Amniotic epithelial cell (primary cell): Measurements from ENCODE around the gene CSRP2.

Experiments used
- DNase-seq: peaks from one replicate; pipeline ENCODE4 v3.0.0-alpha.2; 2010; ENCODE audit warnings: low read depth

CSRP2 gene

DNA sequence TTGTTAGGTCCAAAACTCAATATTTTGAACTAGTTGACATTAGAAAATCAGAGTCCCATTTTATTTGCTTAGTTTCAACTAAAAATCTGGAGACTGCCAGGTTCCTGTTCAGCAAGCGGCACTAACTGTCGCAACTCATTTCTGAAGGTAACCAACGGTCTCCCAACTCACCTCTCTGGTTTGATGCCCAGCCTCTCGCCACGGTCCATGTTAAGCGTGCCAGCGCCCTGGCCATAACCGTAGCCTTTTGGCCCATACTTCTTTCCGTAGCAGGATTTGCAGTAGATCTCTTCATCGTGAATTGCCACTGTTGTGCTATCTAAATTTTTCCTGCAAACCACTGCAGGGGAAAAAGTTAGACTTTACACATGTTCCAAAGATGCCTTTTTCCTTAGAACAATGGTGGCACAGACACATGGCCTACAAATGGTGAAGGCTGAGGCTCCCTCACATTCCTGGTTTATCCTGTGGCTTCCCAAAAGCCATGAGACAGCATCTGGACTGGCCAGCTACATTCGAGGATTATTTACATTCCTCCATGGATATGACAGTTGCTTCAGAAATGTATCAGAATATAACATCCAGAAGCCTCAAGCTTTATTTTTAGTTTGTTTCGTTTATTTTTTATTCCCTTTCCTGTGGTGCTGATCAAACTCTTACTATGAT, 15.7 kb downstream of the CSRP2 start:
- DNase-seq = peak; percentile 82

DNA sequence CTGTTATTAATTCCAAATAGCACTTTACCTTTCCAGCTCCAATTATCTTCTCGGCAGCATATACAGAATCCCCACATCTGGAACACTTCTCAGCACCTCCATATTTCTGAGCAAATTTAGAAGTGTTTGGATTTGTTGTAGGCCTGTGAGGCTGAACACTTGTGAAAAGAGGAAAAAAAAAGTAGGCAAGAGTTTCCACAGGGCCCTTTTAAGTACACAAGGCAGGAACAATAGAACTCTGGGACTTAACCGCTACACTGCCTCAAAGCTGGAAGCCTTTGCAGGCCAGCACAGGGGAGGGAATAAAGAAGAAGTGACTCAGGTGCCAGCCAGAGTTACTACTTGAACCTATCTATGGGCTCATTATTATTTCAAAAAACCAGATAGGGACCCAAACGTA, 18.6 kb downstream of the CSRP2 start:
- no peak for DNase-seq

DNA sequence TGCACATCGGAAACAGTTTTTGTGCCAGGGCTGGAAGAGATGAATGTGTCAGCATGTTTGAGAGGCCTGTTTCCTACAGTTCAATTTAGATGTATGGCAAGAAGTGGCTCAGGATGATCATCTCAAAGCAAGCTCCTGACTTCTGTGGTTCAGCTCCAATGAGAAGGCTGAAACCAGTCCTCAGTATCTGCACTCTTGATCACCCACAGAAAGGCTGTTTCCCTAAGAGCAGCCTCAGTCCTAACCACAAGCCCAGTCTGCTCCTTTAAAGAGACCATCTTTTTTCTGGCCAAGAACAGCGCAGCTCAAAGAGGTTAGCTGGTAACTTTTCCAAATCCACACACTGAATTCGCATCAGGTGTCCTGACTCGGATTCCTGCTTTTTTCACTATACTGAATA, 19.2 kb downstream of the CSRP2 start:
- DNase-seq = no peak

DNA sequence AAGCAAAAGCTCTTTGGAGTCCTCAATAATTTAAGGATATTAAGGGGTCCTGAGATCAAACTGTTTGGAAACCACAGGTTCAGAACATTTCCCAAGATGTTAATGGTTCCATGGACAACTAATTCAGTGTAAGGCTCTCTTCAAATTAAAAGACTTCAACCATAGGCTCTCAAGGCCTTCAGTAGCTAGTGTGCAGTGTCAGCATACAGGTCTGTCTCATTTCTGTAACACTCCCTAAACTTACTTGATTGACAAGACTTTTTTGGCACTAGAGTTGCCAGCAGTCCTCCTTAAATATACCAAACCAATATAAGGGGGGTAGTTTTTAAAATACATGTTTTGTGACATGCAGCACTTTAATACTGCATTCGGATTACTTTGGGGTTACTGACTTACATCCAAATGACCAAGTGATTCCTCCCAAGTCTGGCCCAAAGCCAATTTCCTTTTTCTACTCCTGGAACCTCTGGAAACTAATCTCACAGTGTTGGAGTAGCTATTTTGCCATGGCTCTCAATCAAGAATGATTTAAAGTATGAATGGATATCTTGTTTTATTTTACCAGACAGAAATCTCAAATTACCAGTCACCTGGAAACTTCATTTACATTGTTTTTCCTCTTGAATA, 22.7 kb downstream of the CSRP2 start:
- DNase-seq = no peak

DNA sequence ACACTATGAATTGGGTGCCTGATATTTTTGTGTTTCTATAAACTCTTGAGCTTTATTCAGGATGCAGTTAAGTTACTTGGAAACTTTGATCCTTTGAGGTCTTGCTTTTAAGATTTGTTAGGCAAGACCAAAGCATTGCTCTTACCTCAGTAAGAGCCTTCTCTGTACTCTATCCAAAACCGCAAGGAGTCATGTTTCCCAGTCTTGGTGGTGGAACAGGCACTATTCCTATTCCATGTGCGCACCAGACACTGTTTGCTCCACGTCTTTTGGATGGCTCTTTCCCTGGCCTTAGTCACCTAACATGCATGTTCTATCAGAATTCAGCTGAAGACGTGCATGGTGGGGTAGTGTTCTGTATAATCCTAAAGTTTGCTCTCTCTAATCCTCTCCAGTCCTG, 23.5 kb downstream of the CSRP2 start:
- no peak for DNase-seq

DNA sequence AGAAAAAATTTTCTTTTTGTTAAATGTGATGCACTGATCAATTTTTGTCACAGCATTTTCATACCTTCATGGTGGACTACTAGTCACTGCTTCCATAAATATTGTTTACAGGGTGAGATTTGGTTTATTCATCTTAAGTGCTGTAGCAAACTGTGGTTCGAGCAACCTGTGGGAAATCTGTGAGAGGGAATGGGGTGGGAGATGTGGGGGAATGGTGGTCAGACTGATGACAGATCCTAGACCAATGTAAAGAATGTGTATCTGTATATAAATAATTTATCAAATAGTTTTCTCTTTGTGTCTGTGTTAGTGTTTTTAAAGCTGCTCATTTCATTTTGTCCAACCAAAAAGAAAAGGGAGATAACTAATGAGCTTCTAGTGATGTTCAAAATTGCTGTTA, 26.7 kb downstream of the CSRP2 start:
- no peak for DNase-seq

DNA sequence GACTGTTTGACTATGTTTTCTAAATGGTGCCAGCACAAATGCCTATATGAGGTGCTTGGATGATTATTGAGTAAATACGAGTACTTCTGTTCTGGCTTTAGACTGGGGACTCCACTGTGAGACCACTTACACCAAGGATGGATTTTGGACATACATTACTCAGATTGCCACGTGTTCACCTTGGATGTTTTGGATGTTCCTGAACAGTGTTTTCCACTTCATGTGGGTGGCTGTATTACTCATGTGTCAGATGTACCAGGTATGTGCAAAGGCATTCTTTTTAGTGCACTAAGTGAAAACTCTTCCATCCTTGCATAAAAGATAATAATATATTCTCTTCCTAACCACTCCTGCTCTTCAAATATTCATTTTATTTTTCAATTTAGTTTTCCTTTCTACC, 30.7 kb downstream of the CSRP2 start:
- DNase-seq = no peak

DNA sequence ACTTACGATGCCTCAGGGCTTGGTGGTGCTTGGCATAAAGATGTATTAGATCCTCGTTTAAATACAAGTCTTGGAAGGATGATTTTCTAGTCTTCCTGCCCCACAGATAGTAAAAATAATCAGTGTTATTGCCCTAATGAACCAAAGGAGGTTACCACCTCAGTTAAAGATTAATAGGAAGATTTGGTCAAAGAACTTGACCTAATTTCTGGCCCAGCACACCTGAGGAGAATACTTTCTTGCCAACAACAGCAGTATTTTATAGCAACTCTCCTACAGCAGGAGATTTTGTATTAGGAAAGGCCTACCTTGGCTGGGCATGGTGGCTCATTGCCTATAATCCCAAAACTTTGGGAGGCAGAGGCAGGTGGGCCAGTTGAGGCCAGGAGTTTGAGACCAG, 31.6 kb downstream of the CSRP2 start:
- no peak for DNase-seq

DNA sequence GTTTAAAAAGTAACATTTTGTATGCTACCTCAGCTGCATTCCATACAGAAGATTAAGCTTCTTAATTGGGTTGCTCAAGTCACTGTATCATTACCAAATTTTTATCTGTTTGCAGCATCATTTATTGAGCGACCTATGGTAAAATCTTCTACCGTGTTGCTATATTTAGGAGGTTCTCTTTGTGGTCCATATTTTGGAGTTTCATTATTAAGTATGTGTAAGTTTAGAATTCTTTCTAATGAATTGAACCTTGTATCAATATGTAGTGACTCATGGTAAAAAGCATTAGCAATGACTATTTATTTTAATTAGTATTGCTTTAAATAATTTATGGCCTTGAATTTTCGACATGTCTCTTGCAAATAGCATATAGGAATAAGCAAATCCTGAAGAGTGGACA, 42.2 kb downstream of the CSRP2 start:
- no peak for DNase-seq

DNA sequence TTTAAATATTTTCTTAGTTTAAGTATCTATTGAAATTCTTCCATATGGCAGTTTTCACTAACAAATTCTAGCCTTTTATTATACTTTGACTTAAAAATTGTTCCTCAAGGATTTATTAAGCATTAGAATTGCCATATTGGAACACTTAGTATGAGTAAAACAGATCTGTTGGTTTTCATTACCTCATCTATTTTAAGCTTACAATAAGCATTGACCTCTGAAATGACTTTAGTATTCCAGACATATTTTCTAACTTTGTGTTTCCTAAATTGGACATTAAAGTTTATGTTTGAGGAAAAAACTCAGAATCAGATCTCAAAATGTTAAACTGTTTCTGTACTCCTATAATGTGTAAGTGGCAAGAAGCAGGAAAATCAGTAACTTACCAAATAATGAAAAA, 48.4 kb downstream of the CSRP2 start:
- DNase-seq = no peak

DNA sequence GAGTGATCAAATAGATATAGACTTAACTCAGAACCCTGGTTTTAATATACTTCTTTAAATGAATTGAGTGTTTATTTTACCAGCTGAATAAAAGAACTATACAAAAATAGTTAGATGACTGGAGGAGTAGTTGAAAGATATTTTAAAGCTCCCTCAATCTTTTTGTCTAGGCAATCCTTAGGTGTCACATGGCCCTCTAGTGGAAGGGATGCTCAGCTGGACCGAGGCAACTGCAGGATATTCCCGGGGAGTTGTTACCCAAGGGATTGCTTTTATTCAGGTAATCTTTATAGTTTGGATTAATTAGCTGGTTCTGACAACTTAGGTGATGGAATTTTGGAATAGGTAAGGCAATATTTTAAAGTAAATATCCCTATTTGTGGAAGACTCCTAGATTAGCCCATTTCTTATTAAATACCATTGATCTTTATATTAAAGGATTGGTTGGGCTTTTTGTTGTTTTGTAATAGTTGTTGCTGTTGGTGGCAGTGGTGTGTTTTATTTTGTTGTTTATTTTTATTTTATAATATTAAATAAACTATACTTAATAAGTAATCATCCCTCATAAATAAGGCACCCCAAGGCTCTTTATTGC, 57.8 kb downstream of the CSRP2 start:
- peak; percentile 25 for DNase-seq

DNA sequence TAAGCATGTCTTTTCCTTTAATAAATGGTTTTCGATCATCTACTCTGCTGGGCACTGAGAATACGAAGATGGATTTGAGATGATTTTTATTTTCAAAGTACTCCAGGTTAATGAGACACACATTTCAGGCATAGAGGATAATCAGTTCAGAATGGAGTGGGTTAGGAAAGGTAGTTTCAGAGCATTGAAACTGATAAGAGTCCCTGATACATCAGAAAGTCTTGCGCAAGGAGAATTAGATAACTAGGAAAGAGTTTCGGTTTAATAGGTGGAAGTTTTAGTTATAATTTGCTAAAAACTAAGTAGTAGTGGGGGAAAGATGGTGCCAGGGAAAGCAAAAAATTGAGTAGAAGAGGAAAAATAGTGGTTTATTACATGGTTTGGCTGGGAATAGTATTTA, 64.8 kb downstream of the CSRP2 start:
- DNase-seq = no peak

DNA sequence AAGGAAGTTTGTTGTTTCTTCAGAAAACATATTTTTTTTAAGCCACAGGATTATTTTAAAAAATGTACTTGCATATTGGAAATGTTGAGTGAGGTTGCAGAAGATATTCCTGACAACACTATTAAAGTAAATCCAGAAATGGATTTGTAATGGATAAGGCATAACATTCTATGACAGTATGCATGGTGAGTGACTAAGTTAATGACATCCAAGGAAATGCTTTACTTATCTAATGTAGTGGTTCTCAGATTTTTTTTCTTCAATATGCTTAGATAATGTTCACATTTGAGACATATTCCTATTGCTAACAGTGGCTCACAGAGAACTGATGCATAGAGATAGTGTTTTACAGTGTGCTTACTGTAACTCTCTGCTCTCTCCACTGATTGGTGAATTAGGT, 65.6 kb downstream of the CSRP2 start:
- DNase-seq = no peak

DNA sequence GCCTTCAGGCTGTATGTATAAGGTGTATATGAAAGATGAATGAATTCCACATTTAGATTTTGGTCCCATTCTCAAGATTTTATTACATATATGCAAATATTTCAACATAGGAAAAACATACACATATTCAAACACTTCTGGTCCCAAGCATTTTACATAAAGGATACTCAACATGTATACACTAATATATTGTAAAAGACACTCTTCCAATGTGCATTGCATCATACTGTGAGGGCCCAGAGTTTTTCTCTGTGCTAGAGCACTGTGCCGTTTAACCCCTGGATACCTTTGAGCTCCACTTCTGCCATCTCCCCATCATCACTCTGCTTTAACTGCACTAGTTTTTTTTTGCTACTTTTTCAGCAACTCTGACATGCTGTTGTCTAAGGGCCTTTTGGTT, 66.8 kb downstream of the CSRP2 start:
- no peak for DNase-seq

DNA sequence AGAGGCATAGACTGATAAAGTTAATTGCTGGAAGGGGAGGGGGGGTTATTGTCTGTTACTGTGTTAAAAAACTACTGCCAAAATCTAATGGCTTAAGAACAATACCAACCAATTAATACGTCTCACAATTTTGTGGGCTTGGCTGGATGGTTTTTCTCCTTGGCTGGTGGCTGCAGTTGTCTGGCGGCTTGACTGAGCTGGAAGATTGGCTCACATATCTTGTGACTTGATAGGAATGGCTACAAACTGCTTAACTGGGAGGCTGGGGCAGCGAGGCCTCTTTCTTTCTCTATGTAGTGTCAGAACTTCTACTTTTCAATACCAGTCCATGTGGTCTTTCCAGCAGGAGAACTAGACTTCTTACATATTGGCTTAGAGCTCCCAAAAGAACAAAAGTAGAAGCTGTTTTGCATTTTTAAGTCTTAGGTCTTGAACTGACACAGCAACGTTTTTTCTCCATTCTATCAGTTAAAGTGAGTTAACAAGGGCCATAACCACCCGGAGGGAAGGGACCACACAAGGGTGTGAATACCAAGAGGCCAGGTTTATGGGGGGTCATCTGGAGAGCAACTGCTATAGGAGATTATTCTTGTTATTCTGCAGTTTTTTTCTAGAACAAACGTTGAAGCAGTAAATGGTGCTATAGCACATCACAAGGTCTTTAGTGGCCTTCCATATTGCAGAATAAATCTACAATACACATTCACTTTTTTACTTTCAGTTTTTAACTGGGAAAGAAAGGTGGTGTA, 68.0 kb downstream of the CSRP2 start:
- no peak for DNase-seq
